ENCODE measurements around the gene CDX1. TPM values are rescaled to one million over a fixed set of nuclear protein-coding genes. Genes with fewer than 3 reads are reported as not detected.
A peak's percentile ranks its signal among the peaks of the same experiment; 100 is the strongest.

The CDX1 gene
- polyA plus RNA-seq, 3 donors: not detected

GRCh38 chr5:150168864-150169263, 2.3 kb downstream of the CDX1 start:
- no peak for DNase-seq
- intact Hi-C loops (cut with micrococcal nuclease): no loop called here
- Mint-ChIP-seq H3K27me3 (ENCODE audit: low read depth in 3 of 3) (peaks cover 49 to 58% (median 52%) of the 10 kb centered on the region in 3 donors), H3K9me3 (peaks cover 0 to 7% (median 5%) of the 10 kb centered on the region in 7 donors), H3K27ac (no peak overlapping the region), H3K4me3 (peak overlapping the region in 1 of 2 donors; percentile 39), H3K36me3 (peaks cover 0 to 6% of the 10 kb centered on the region in 2 donors), H3K4me1 (peaks cover 5% of the 10 kb centered on the region)
- no peak overlapping the region for H3K9ac ChIP-seq (ENCODE audit: insufficient read depth, low read length, poor library complexity, severe bottlenecking)
- H4K20me1 ChIP-seq (ENCODE audit: insufficient read depth, low read length): no peaks in the 10 kb centered on the region
- H3K4me3 ChIP-seq (replicated peaks in 1 of 3; ENCODE audit: low read depth in 2 of 3, low read length in 3 of 3): no peak overlapping the region
- H3K36me3 ChIP-seq (replicated peaks in 1 of 2; ENCODE audit: control insufficient read depth in 1 of 2, insufficient read depth in 2 of 2, low read length in 2 of 2): no peaks in the 10 kb centered on the region
- H2AFZ ChIP-seq (ENCODE audit: insufficient read depth, low read depth, low read length, poor library complexity, severe bottlenecking): no peak overlapping the region
- no peaks in the 10 kb centered on the region for H3K4me1 ChIP-seq (ENCODE audit: control insufficient read depth in 1 of 2, insufficient read depth in 2 of 2, low read length in 2 of 2)
- H3K79me2 ChIP-seq (ENCODE audit: insufficient read depth, low read length): no peaks in the 10 kb centered on the region
- no peak overlapping the region for H3K27ac ChIP-seq (ENCODE audit: low read depth in 1 of 2, low read length in 2 of 2)
- H3K4me2 ChIP-seq (replicated peaks; ENCODE audit: extremely low read depth, low read length, poor library complexity, severe bottlenecking): no peak overlapping the region
- TF ChIP-seq CTCF (IDR thresholded peaks at IDR 0.05): no peak
- peaks cover 41 to 54% of the 10 kb centered on the region in 2 donors for H3K27me3 ChIP-seq (ENCODE audit: control insufficient read depth in 2 of 2, insufficient read depth in 2 of 2, low read length in 2 of 2)
- peaks cover 0 to 11% of the 10 kb centered on the region in 2 donors for H3K9me3 ChIP-seq (replicated peaks in 1 of 2; ENCODE audit: control insufficient read depth in 1 of 2, insufficient read depth in 1 of 2, low read length in 2 of 2)
- 71% methylated on average over 1 of the region's 3 CpGs for WGBS (ENCODE audit: insufficient coverage)

DNA sequence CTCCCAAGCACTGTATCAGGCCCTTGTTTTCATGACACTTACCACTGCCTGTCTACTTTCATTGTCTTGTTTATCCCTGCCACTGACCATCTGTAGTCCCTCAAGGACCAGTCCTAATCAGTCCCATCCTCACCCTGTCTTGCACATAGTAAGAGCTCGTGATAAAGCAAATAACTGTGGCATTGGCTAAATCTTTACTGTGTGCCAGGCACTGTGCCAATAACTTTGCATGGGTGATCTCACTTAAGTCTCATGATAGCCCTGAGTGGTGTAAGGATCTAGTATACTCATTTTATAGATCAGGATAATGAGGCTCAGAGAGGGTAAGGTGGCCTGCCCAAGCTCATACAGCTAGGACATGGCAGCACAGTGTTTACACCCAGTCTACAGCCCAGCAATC, 5.6 kb downstream of the CDX1 start:
- H3K4me1 ChIP-seq (ENCODE audit: control insufficient read depth in 1 of 2, insufficient read depth in 2 of 2, low read length in 2 of 2): no peaks in the 10 kb centered on the region
- TF ChIP-seq CTCF (IDR thresholded peaks at IDR 0.05): no peak
- no peak overlapping the region for H2AFZ ChIP-seq (ENCODE audit: insufficient read depth, low read depth, low read length, poor library complexity, severe bottlenecking)
- H3K27me3 Mint-ChIP-seq (ENCODE audit: low read depth in 3 of 3): peaks cover 32 to 39% (median 34%) of the 10 kb centered on the region in 3 donors
- no peak overlapping the region for H3K4me3 Mint-ChIP-seq
- peaks cover 0 to 7% (median 4%) of the 10 kb centered on the region in 7 donors for H3K9me3 Mint-ChIP-seq
- peaks cover 28 to 38% of the 10 kb centered on the region in 2 donors for H3K27me3 ChIP-seq (ENCODE audit: control insufficient read depth in 2 of 2, insufficient read depth in 2 of 2, low read length in 2 of 2)
- H3K27ac Mint-ChIP-seq: no peak overlapping the region
- no peak for DNase-seq
- no peaks in the 10 kb centered on the region for H3K36me3 ChIP-seq (replicated peaks in 1 of 2; ENCODE audit: control insufficient read depth in 1 of 2, insufficient read depth in 2 of 2, low read length in 2 of 2)
- peaks cover 4% of the 10 kb centered on the region for H3K4me1 Mint-ChIP-seq
- no peak overlapping the region for H3K4me3 ChIP-seq (replicated peaks in 1 of 3; ENCODE audit: low read depth in 2 of 3, low read length in 3 of 3)
- no peak overlapping the region for H3K27ac ChIP-seq (ENCODE audit: low read depth in 1 of 2, low read length in 2 of 2)
- no peaks in the 10 kb centered on the region for H4K20me1 ChIP-seq (ENCODE audit: insufficient read depth, low read length)
- peaks cover 0 to 6% of the 10 kb centered on the region in 2 donors for H3K36me3 Mint-ChIP-seq
- H3K9ac ChIP-seq (ENCODE audit: insufficient read depth, low read length, poor library complexity, severe bottlenecking): no peak overlapping the region
- H3K79me2 ChIP-seq (ENCODE audit: insufficient read depth, low read length): no peaks in the 10 kb centered on the region
- no peak overlapping the region for H3K4me2 ChIP-seq (replicated peaks; ENCODE audit: extremely low read depth, low read length, poor library complexity, severe bottlenecking)
- peaks cover 0 to 11% of the 10 kb centered on the region in 2 donors for H3K9me3 ChIP-seq (replicated peaks in 1 of 2; ENCODE audit: control insufficient read depth in 1 of 2, insufficient read depth in 1 of 2, low read length in 2 of 2)
- 100% methylated on average over 1 of the region's 1 CpG for WGBS (ENCODE audit: insufficient coverage)
- intact Hi-C loops (cut with micrococcal nuclease): loop anchor here in 1 of 2 donors (5.0 kb wide), 1 partner anchor 40 kb away; no protein-coding TSS in a partner anchor
